Heart left ventricle (tissue), 16 donors: ENCODE data around the gene SLC1A4. TPM values are rescaled to one million over a fixed set of nuclear protein-coding genes. Genes with fewer than 3 reads are reported as not detected.
"Not testable (repeated sequence)": the region's sequence is repeated elsewhere in the genome, so short reads cannot be mapped to it uniquely, and the experiment has no call there.

ENCODE experiments used
- ATAC-seq, 4 donors: fragments of 200-7000 bp; cut with Tn5 transposase; one replicate each; pipeline ENCODE4 v1.9.1; 2020 to 2022; ENCODE audit warnings: moderate library complexity in 4 of 4, mild to moderate bottlenecking in 3 of 4, moderate number of reproducible peaks in 1 of 4
- DNase-seq, 5 donors: peaks; one replicate each; pipeline ENCODE4 v3.0.0-alpha.2; 2020
- H3K27ac ChIP-seq, 12 donors: fragments of 200-600 bp; sonication (generic) in 4 of 12; one replicate each; pipeline versions ENCODE4 v1.5.0 to v1.8.0; 2016 to 2022; ENCODE audit warnings: mild to moderate bottlenecking in 2 of 12
- H3K27me3 ChIP-seq, 9 donors: fragments of 200-600 bp; sonication (generic) in 2 of 9; one replicate each; pipeline versions ENCODE4 v1.5.1 to v1.8.0; 2016 to 2022; ENCODE audit warnings: mild to moderate bottlenecking in 3 of 9
- H3K36me3 ChIP-seq, 9 donors: fragments of 200-600 bp; sonication (generic) in 2 of 9; one replicate each; pipeline versions ENCODE4 v1.5.0 to v1.8.0; 2018 to 2022; ENCODE audit warnings: mild to moderate bottlenecking in 2 of 9
- H3K4me1 ChIP-seq, 12 donors: fragments of 200-600 bp; sonication (generic) in 4 of 12; one replicate each; pipeline versions ENCODE4 v1.5.0 to v1.8.0; 2016 to 2022; ENCODE audit warnings: mild to moderate bottlenecking in 3 of 12
- H3K4me3 ChIP-seq, 12 donors: fragments of 200-600 bp; sonication (generic) in 4 of 12; one replicate each; pipeline versions ENCODE4 v1.5.0 to v1.8.0; 2017 to 2022; ENCODE audit warnings: mild to moderate bottlenecking in 9 of 12, moderate library complexity in 4 of 12
- H3K9me3 ChIP-seq, 12 donors: fragments of 200-600 bp; sonication (generic) in 4 of 12; one replicate each; pipeline versions ENCODE4 v1.5.0 to v1.8.0; 2016 to 2022; ENCODE audit warnings: mild to moderate bottlenecking in 1 of 12
- CTCF ChIP-seq, 12 donors: fragments of 200-600 bp; sonication (generic) in 4 of 12; IDR thresholded peaks; one replicate each; pipeline versions ENCODE4 v1.5.0 to v1.8.0; 2018 to 2022; ENCODE audit warnings: antibody characterized with exemption in 12 of 12, mild to moderate bottlenecking in 5 of 12
- POLR2A ChIP-seq, 2 donors: fragments of 450-650 bp; IDR thresholded peaks; one replicate each; pipeline ENCODE4 v1.6.1; 2017; ENCODE audit warnings: antibody characterized with exemption in 2 of 2, mild to moderate bottlenecking in 2 of 2, moderate library complexity in 2 of 2
- WGBS, 4 donors: extraction: QIAGEN DNeasy Blood & Tissue Kit in 2 of 4; methylation state at CpG; one replicate each; pipeline versions ENCODE4 v1.1.5 to v1.1.7; 2013 to 2018; 5-methylcytosine and 5-hydroxymethylcytosine counted together
- intact Hi-C, 10 donors: fragments of 100-400 bp; cut with DNase I; formaldehyde crosslinking; loops; one replicate each; pipeline versions ENCODE4 v1.11.1 to v1.14.2; 2022
- polyA plus RNA-seq, 2 donors: library from polyadenylated mRNA; stranded (reverse); fragments of 200-250 nt; gene quantifications; one replicate each; pipeline ENCODE4 v1.2.3, GENCODE V29; 2013
- total RNA-seq, 9 donors: library from RNA; depleted of rRNA in 2 of 9; stranded (reverse); fragments of >200 nt in 2 of 9; fragmentation: NEBNext Ultra II Directional in 3 of 9; extraction: Animal tissue kit (Norgen Biotek cat#: 25700) in 3 of 9; gene quantifications; one replicate each; pipeline versions ENCODE4 v1.1.0 to v1.2.4, GENCODE V29; 2016 to 2023
- donor health status: ischemic (EF 13 %, LVEDD 7.1; RV severe dilation, severe dysfunction).
- donor health status: healthy with polysubstance abuse.
- donor health status: DM: no; HTN: yes; CAD: no.
- donor health status: DM: no; HTN: no; CAD: no.
- donor health status: ischemic (EF 25% LVEDD 6.9; RV normal size, moderate dysfunction).
- donor health status: ischemic (EF 25% LVEDD 5.7; RV mildly dilated, moderate dysfunction).
- donor health status: healthy.
- donor health status: DM: yes; HTN: yes; CAD: no.
- donor health status: ischemic (EF 35%, LVEDD 5.7; RV mildly dilated, moderate dysfunction).
- donor health status: nonischemic (EF 11% LVEDD 7.7; RV severe dilation, severe dysfunction).
- donor health status: DM: yes; HTN: yes; CAD: no.
- donor health status: PGD.
- donor health status: ischemic (EF 29% LVEDD 5.4; RV normal size, mild dysfunction).
- donor health status: nonischemic (EF 23%, LVEDD 6.1; RV moderate dilation, normal function).

The SLC1A4 gene
- total and polyA plus RNA-seq, 11 donors, result 3.0 to 22.4 (median 10.8) TPM

GRCh38 chr2:64963719-64964118 lies 25.5 kb upstream of the SLC1A4 start:
- no peak overlapping the region for H3K27ac ChIP-seq
- no peaks in the 10 kb centered on the region for H3K9me3 ChIP-seq
- ATAC-seq (peak in 2 of 4 donors; percentile 39 to 42), DNase-seq (no peak)
- no peaks in the 10 kb centered on the region for H3K27me3 ChIP-seq
- no peaks in the 10 kb centered on the region for H3K4me1 ChIP-seq
- H3K4me3 ChIP-seq, result no peak overlapping the region
- H3K36me3 ChIP-seq, result no peaks in the 10 kb centered on the region
- 93 to 100% (median 96%) methylated on average over 1 of the region's 1 CpG; no CpG with 5 or more reads in 1 of the 4 donors for WGBS, 4 donors
- intact Hi-C loops, result no loop called here
- TF ChIP-seq CTCF (IDR thresholded peaks at IDR 0.05) (peak in 1 of 12 donors; percentile 29), POLR2A (IDR thresholded peaks at IDR 0.05) (no peak)

- DNase-seq (no peak), ATAC-seq (no peak)
- Histone ChIP-seq H3K4me3 (no peak overlapping the region), H3K9me3 (no peaks in the 10 kb centered on the region), H3K27ac (no peak overlapping the region), H3K27me3 (no peaks in the 10 kb centered on the region), H3K4me1 (peaks cover 0 to 8% (median 0%) of the 10 kb centered on the region in 12 donors), H3K36me3 (no peaks in the 10 kb centered on the region)
- TF ChIP-seq CTCF (IDR thresholded peaks at IDR 0.05) (no peak), POLR2A (IDR thresholded peaks at IDR 0.05) (no peak)
- intact Hi-C loops, result no loop called here
- 97 to 99% (median 97%) methylated on average over 4 of the region's 4 CpGs for WGBS, 4 donors
Measured at GRCh38 chr2:64966017-64966416, 23.2 kb upstream of the SLC1A4 start.

- no peaks in the 10 kb centered on the region for H3K27me3 ChIP-seq
- no peak overlapping the region for H3K4me3 ChIP-seq
- H3K4me1 ChIP-seq, result peaks cover 0 to 8% (median 0%) of the 10 kb centered on the region in 12 donors
- no peak for TF ChIP-seq POLR2A (IDR thresholded peaks at IDR 0.05)
- TF ChIP-seq CTCF (IDR thresholded peaks at IDR 0.05), result no peak
- H3K36me3 ChIP-seq, result no peaks in the 10 kb centered on the region
- H3K9me3 ChIP-seq, result no peaks in the 10 kb centered on the region
- ATAC-seq (no peak), DNase-seq (no peak)
- WGBS, 4 donors, result 79 to 81% (median 80%) methylated on average over 7 of the region's 7 CpGs
- no peak overlapping the region for H3K27ac ChIP-seq
- intact Hi-C loops, result no loop called here
Measured at GRCh38 chr2:64966839-64967238, 22.4 kb upstream of the SLC1A4 start.

- WGBS, 4 donors, result 93 to 97% (median 94%) methylated on average over 4 of the region's 4 CpGs
- intact Hi-C loops, result no loop called here
- Histone ChIP-seq H3K27ac (no peak overlapping the region), H3K27me3 (no peaks in the 10 kb centered on the region), H3K4me3 (no peak overlapping the region), H3K9me3 (no peaks in the 10 kb centered on the region), H3K36me3 (no peaks in the 10 kb centered on the region), H3K4me1 (peaks cover 0 to 8% (median 0%) of the 10 kb centered on the region in 12 donors)
- TF ChIP-seq POLR2A (IDR thresholded peaks at IDR 0.05) (no peak), CTCF (IDR thresholded peaks at IDR 0.05) (no peak)
- DNase-seq, result no peak
- ATAC-seq, result no peak
Measured at GRCh38 chr2:64967601-64968000, 21.6 kb upstream of the SLC1A4 start.

- 95 to 100% (median 98%) methylated on average over 10 to 25 of the region's 25 CpGs for WGBS, 4 donors
- DNase-seq, ATAC-seq, H3K4me3 ChIP-seq, H3K27me3 ChIP-seq, H3K36me3 ChIP-seq, H3K9me3 ChIP-seq, intact Hi-C loops, H3K27ac ChIP-seq, H3K4me1 ChIP-seq: not testable (repeated sequence)
Measured at GRCh38 chr2:64969086-64969485, 20.1 kb upstream of the SLC1A4 start.
